Uterus (tissue), 2 donors: Measurements from ENCODE around the gene SRBD1.

ENCODE experiments used
- CTCF ChIP-seq, 4 experiments: fragments of 200-600 bp in 2 of 4; fragments of 450-650 bp in 2 of 4; sonication (generic) in 2 of 4; IDR thresholded peaks; one replicate each; pipeline ENCODE4 v1.5.1; 2016 to 2019; ENCODE audit warnings: antibody characterized with exemption in 4 of 4, mild to moderate bottlenecking in 2 of 4, moderate library complexity in 1 of 4
- POLR2A ChIP-seq, 2 donors: fragments of 450-650 bp; IDR thresholded peaks; one replicate each; pipeline ENCODE4 v1.6.1; 2016; ENCODE audit warnings: antibody characterized with exemption in 2 of 2, mild to moderate bottlenecking in 1 of 2, moderate library complexity in 1 of 2

GRCh38 chr2:45542013-45542412, 69.1 kb downstream of the SRBD1 start:
- TF ChIP-seq CTCF (IDR thresholded peaks at IDR 0.05) (no peak), POLR2A (IDR thresholded peaks at IDR 0.05) (no peak)
